Prostate gland (tissue), 2 donors: ENCODE measurements around the gene TFF2. TPM values are rescaled to one million over a fixed set of nuclear protein-coding genes. Genes with fewer than 3 reads are reported as not detected.

ENCODE experiments used
- DNase-seq: peaks from one replicate; pipeline ENCODE4 v3.0.0-alpha.2; 2019; ENCODE audit warnings: low spot score
- H3K27ac ChIP-seq, 2 donors: fragments of 200-600 bp; sonication (generic); 2 replicates each; pipeline ENCODE4 v1.5.1; 2017 to 2019
- H3K27me3 ChIP-seq: fragments of 200-600 bp; sonication (generic); replicated peaks from 2 replicates; pipeline ENCODE4 v1.5.1; 2019; ENCODE audit not compliant: insufficient read depth
- H3K36me3 ChIP-seq, 2 donors: fragments of 200-600 bp; sonication (generic); 1 replicate in 1 of 2; 2 replicates in 1 of 2; pipeline versions ENCODE4 v1.5.1 to v1.8.1; 2017 to 2019
- H3K4me1 ChIP-seq: fragments of 200-600 bp; sonication (generic); replicated peaks from 2 replicates; pipeline ENCODE4 v1.5.1; 2019
- H3K4me3 ChIP-seq, 2 donors: fragments of 200-600 bp; sonication (generic); 2 replicates each; pipeline ENCODE4 v1.5.1; 2017 to 2019
- H3K9me3 ChIP-seq: fragments of 200-600 bp; sonication (generic); 2 replicates; pipeline ENCODE4 v1.5.1; 2017
- CTCF ChIP-seq, 4 experiments: fragments of 200-600 bp in 2 of 4; fragments of 450-650 bp in 2 of 4; sonication (generic) in 2 of 4; IDR thresholded peaks; 1 replicate in 3 of 4; 2 replicates in 1 of 4; pipeline ENCODE4 v1.5.1; 2016 to 2019; ENCODE audit warnings: antibody characterized with exemption in 4 of 4, mild to moderate bottlenecking in 2 of 4, moderate library complexity in 2 of 4
- POLR2A ChIP-seq: fragments of 450-650 bp; IDR thresholded peaks from one replicate; pipeline ENCODE4 v1.6.1; 2016; ENCODE audit warnings: antibody characterized with exemption, mild to moderate bottlenecking
- POLR2AphosphoS5 ChIP-seq: sonication (generic); formaldehyde crosslinking; IDR thresholded peaks from one replicate; pipeline ENCODE4 v1.6.1; 2017; ENCODE audit warnings: antibody characterized with exemption
- WGBS: methylation state at CpG from one replicate; pipeline ENCODE4 v1.1.5; 2018; 5-methylcytosine and 5-hydroxymethylcytosine counted together
- intact Hi-C: fragments of 100-400 bp; cut with DNase I; formaldehyde crosslinking; loops from one replicate; pipeline ENCODE4 v1.14.2; 2022
- total RNA-seq, 2 donors: library from RNA; depleted of rRNA; stranded (reverse); fragments of >200 nt; gene quantifications; one replicate each; pipeline ENCODE4 v1.1.0, GENCODE V29; 2016

Gene TFF2
- total RNA-seq, 2 donors from 2014 or later = not detected

- H3K27me3 ChIP-seq = no peaks in the 10 kb centered on the region
- TF ChIP-seq POLR2AphosphoS5 (peak; percentile 44), POLR2A (no peak)
- intact Hi-C loops = no loop called here
- H3K9me3 ChIP-seq = no peaks in the 10 kb centered on the region
- no peaks in the 10 kb centered on the region for H3K4me1 ChIP-seq
- no peak for DNase-seq
- WGBS = 81% methylated on average over 4 of the region's 4 CpGs
- H3K36me3 ChIP-seq = no peaks in the 10 kb centered on the region
- H3K27ac ChIP-seq = peak overlapping the region; percentile 13 to 42
- H3K4me3 ChIP-seq = no peak overlapping the region
These were observed 20.1 kb downstream of the TFF2 start for GRCh38 chr21:42330380-42331371.

- DNase-seq = no peak
- no peaks in the 10 kb centered on the region for H3K36me3 ChIP-seq
- WGBS = 81% methylated on average over 6 of the region's 6 CpGs
- H3K27ac ChIP-seq = no peak overlapping the region
- H3K4me3 ChIP-seq = no peak overlapping the region
- TF ChIP-seq POLR2A = no peak
- TF ChIP-seq POLR2AphosphoS5 = no peak
- no peak for TF ChIP-seq CTCF (IDR thresholded peaks at IDR 0.05)
- H3K27me3 ChIP-seq = no peaks in the 10 kb centered on the region
- H3K9me3 ChIP-seq = no peaks in the 10 kb centered on the region
- H3K4me1 ChIP-seq = no peaks in the 10 kb centered on the region
- intact Hi-C loops = no loop called here
These were observed 25.9 kb downstream of the TFF2 start for GRCh38 chr21:42324896-42325295.

GRCh38 chr21:42321845-42322244, 28.9 kb downstream of the TFF2 start:
- no peaks in the 10 kb centered on the region for H3K36me3 ChIP-seq
- intact Hi-C loops = no loop called here
- no peaks in the 10 kb centered on the region for H3K27me3 ChIP-seq
- H3K27ac ChIP-seq = no peak overlapping the region
- H3K9me3 ChIP-seq = no peaks in the 10 kb centered on the region
- 86% methylated on average over 4 of the region's 4 CpGs for WGBS
- no peaks in the 10 kb centered on the region for H3K4me1 ChIP-seq
- no peak for TF ChIP-seq POLR2A
- no peak for TF ChIP-seq POLR2AphosphoS5
- no peak for TF ChIP-seq CTCF (IDR thresholded peaks at IDR 0.05)
- no peak overlapping the region for H3K4me3 ChIP-seq
- no peak for DNase-seq

GRCh38 chr21:42321231-42321630, 29.6 kb downstream of the TFF2 start:
- H3K36me3 ChIP-seq = no peaks in the 10 kb centered on the region
- H3K27ac ChIP-seq = no peak overlapping the region
- H3K27me3 ChIP-seq = no peaks in the 10 kb centered on the region
- WGBS = 95% methylated on average over 10 of the region's 10 CpGs
- DNase-seq = no peak
- intact Hi-C loops = no loop called here
- no peaks in the 10 kb centered on the region for H3K4me1 ChIP-seq
- no peak overlapping the region for H3K4me3 ChIP-seq
- H3K9me3 ChIP-seq = no peaks in the 10 kb centered on the region
- TF ChIP-seq POLR2A = no peak
- TF ChIP-seq POLR2AphosphoS5 = no peak
- no peak for TF ChIP-seq CTCF (IDR thresholded peaks at IDR 0.05)

- no peak overlapping the region for H3K27ac ChIP-seq
- H3K27me3 ChIP-seq = no peaks in the 10 kb centered on the region
- intact Hi-C loops = no loop called here
- no peaks in the 10 kb centered on the region for H3K9me3 ChIP-seq
- TF ChIP-seq POLR2A (no peak), POLR2AphosphoS5 (no peak), CTCF (IDR thresholded peaks at IDR 0.05) (no peak)
- no peak overlapping the region for H3K4me3 ChIP-seq
- WGBS = 97% methylated on average over 8 of the region's 8 CpGs
- DNase-seq = no peak
- H3K36me3 ChIP-seq = no peaks in the 10 kb centered on the region
- H3K4me1 ChIP-seq = no peaks in the 10 kb centered on the region
These were observed 30.0 kb downstream of the TFF2 start for GRCh38 chr21:42320791-42321190.
